Measurements from ENCODE around the gene HAUS6.

The HAUS6 gene

DNA sequence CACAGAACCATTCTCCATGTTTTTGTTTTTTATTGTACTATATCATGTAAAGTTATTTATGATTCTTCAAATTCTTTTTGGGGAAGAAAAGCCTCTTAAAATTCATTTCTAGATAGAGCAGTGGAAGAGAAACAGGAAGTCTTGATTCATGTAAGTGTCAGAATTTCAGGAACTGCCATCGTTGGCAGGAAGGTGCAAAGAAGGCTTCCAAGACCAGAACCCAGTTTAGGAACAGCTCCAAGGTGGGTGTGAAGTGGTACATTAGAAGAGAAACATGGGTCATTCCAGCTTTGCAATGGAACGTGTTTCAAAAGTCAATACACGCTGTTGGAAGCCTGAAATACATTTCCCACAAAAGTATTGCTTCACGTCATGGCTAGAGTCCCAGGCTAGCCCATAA lies 84.5 kb downstream of the HAUS6 start:
- ChIA-PET CTCF (interaction anchor here (1.6 kb wide), 1 partner anchor 11 kb away, joined by 4 read pairs; no protein-coding TSS in a partner anchor), POLR2A (no interaction called here)
- TF ChIP-seq ZNF384 (IDR thresholded peaks at IDR 0.05), result no peak
- DNase-seq (ENCODE audit: extremely low spot score), result no peak

- ChIA-PET CTCF (no interaction called here), POLR2A (no interaction called here)
- no peak for DNase-seq (ENCODE audit: extremely low spot score)
- no peak for TF ChIP-seq LEF1 (IDR thresholded peaks at IDR 0.05; ENCODE audit: borderline replicate concordance)
- TF ChIP-seq BHLHE40 (IDR thresholded peaks at IDR 0.05; ENCODE audit: borderline replicate concordance), result no peak
- no peak for TF ChIP-seq ELF4 (IDR thresholded peaks at IDR 0.05)
- TF ChIP-seq, protein P1, sequence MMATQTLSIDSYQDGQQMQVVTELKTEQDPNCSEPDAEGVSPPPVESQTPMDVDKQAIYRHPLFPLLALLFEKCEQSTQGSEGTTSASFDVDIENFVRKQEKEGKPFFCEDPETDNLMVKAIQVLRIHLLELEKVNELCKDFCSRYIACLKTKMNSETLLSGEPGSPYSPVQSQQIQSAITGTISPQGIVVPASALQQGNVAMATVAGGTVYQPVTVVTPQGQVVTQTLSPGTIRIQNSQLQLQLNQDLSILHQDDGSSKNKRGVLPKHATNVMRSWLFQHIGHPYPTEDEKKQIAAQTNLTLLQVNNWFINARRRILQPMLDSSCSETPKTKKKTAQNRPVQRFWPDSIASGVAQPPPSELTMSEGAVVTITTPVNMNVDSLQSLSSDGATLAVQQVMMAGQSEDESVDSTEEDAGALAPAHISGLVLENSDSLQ (IDR thresholded peaks at IDR 0.05), result no peak
- TF ChIP-seq FOXM1 (IDR thresholded peaks at IDR 0.05; ENCODE audit: borderline replicate concordance), result no peak
- no peak for TF ChIP-seq FOXA1 (IDR thresholded peaks at IDR 0.05)
- no peak for TF ChIP-seq CTBP1 (IDR thresholded peaks at IDR 0.05; ENCODE audit: borderline replicate concordance)
- no peak for TF ChIP-seq L3MBTL2 (conservative IDR thresholded peaks at IDR 0.05)
- TF ChIP-seq SP1 (IDR thresholded peaks at IDR 0.05), result no peak
- TF ChIP-seq HDGF (IDR thresholded peaks at IDR 0.05; ENCODE audit: borderline replicate concordance), result no peak
- no peak for TF ChIP-seq NFRKB (IDR thresholded peaks at IDR 0.05)
- no peak for TF ChIP-seq ARNT (IDR thresholded peaks at IDR 0.05)
- no peak for TF ChIP-seq ZNF384 (IDR thresholded peaks at IDR 0.05)
- no peak for TF ChIP-seq FOXK2 (IDR thresholded peaks at IDR 0.05)
- no peak for TF ChIP-seq TARDBP (IDR thresholded peaks at IDR 0.05)
- TF ChIP-seq SUZ12 (IDR thresholded peaks at IDR 0.05), result no peak
Observed at GRCh38 chr9:19009391-19009965, 93.2 kb downstream of the HAUS6 start.

All from HEK293T (cell line).